Spinal cord (tissue), 10 donors: ENCODE measurements around the gene RAB41. TPM values are rescaled to one million over a fixed set of nuclear protein-coding genes. Genes with fewer than 3 reads are reported as not detected.
"Not testable (repeated sequence)": the region's sequence is repeated elsewhere in the genome, so short reads cannot be mapped to it uniquely, and the experiment has no call there.

ENCODE experiments used
- DNase-seq, 6 donors: peaks; one replicate each; pipeline versions ENCODE4 v3.0.0 to v3.0.0-alpha.2; 2013 to 2015; ENCODE audit warnings: low spot score in 6 of 6, low read depth in 4 of 6
- H3K27ac ChIP-seq: one replicate; pipeline ENCODE4 v1.5.1; 2013; ENCODE audit warnings: low read depth, low read length, control low read depth
- H3K27me3 ChIP-seq: one replicate; pipeline ENCODE4 v1.6.1; 2013; ENCODE audit warnings: low read length; ENCODE audit not compliant: control insufficient read depth, insufficient read depth
- H3K36me3 ChIP-seq: one replicate; pipeline ENCODE4 v1.6.1; 2013; ENCODE audit warnings: low read length; ENCODE audit not compliant: control insufficient read depth, insufficient read depth
- H3K4me1 ChIP-seq: one replicate; pipeline ENCODE4 v1.6.1; 2013; ENCODE audit warnings: low read length; ENCODE audit not compliant: control insufficient read depth, insufficient read depth
- H3K4me3 ChIP-seq: one replicate; pipeline ENCODE4 v1.5.1; 2013; ENCODE audit warnings: low read depth, low read length, control low read depth
- H3K9me3 ChIP-seq: one replicate; pipeline ENCODE4 v1.6.1; 2013; ENCODE audit warnings: low read length; ENCODE audit not compliant: control insufficient read depth, insufficient read depth
- WGBS: methylation state at CpG from one replicate; pipeline ENCODE4 v1.1.5; 2013; ENCODE audit warnings: missing lambda C conversion rate; ENCODE audit not compliant: insufficient coverage; 5-methylcytosine and 5-hydroxymethylcytosine counted together
- polyA plus RNA-seq, 2 donors: library from polyadenylated mRNA; unstranded; fragments of 120-200 nt; gene quantifications; one replicate each; pipeline ENCODE4 v1.2.1, GENCODE V29; 2013; ENCODE audit not compliant: insufficient read length in 2 of 2
- total RNA-seq, 2 donors: library from RNA; depleted of rRNA in 1 of 2; stranded (reverse); fragments of 120-200 nt in 1 of 2; fragments of >200 nt in 1 of 2; gene quantifications; one replicate each; pipeline versions ENCODE4 v1.2.3 to v1.2.4, GENCODE V29; 2013 to 2014
- donor health status: healthy.

The RAB41 gene
- total and polyA plus RNA-seq, 4 donors, result 1.9 to 2.2 TPM; not detected in 2

- H3K4me1 ChIP-seq, result no peaks in the 10 kb centered on the region
- no peak for DNase-seq
- no peak overlapping the region for H3K27ac ChIP-seq
- no peaks in the 10 kb centered on the region for H3K36me3 ChIP-seq
- H3K9me3 ChIP-seq, result no peaks in the 10 kb centered on the region
- H3K4me3 ChIP-seq, result no peak overlapping the region
- WGBS, result no CpG with 5 or more reads among the region's 3 CpGs
- H3K27me3 ChIP-seq, result no peaks in the 10 kb centered on the region
These were observed 27.1 kb upstream of the RAB41 start for GRCh38 chrX:70254909-70255308.

GRCh38 chrX:70255452-70255851, 26.5 kb upstream of the RAB41 start:
- no peak overlapping the region for H3K4me3 ChIP-seq
- H3K36me3 ChIP-seq, result no peaks in the 10 kb centered on the region
- H3K27me3 ChIP-seq, result no peaks in the 10 kb centered on the region
- no peak for DNase-seq
- H3K4me1 ChIP-seq, result no peaks in the 10 kb centered on the region
- H3K9me3 ChIP-seq, result no peaks in the 10 kb centered on the region
- WGBS, result no CpG with 5 or more reads among the region's 2 CpGs
- no peak overlapping the region for H3K27ac ChIP-seq

GRCh38 chrX:70257423-70258288, 24.3 kb upstream of the RAB41 start:
- Histone ChIP-seq H3K36me3 (no peaks in the 10 kb centered on the region), H3K27me3 (no peaks in the 10 kb centered on the region), H3K27ac (no peak overlapping the region), H3K4me3 (no peak overlapping the region), H3K4me1 (no peaks in the 10 kb centered on the region), H3K9me3 (no peaks in the 10 kb centered on the region)
- WGBS, result 66% methylated on average over 3 of the region's 5 CpGs
- no peak for DNase-seq

GRCh38 chrX:70260104-70260503, 21.9 kb upstream of the RAB41 start, which contains the start of gene P2RY4:
Gene P2RY4 (minus strand): TSS chrX:70260204. CDS start chrX:70259624, 580 bp downstream.
- no peaks in the 10 kb centered on the region for H3K4me1 ChIP-seq
- H3K36me3 ChIP-seq, result no peaks in the 10 kb centered on the region
- 69% methylated on average over 3 of the region's 4 CpGs for WGBS
- no peak within 1 kb of the TSS for H3K27ac ChIP-seq
- no peaks in the 10 kb centered on the region for H3K9me3 ChIP-seq
- H3K27me3 ChIP-seq, result peaks cover 4% of the 10 kb centered on the region
- no peak within 1 kb of the TSS for H3K4me3 ChIP-seq
- DNase-seq, result no peak

GRCh38 chrX:70262952-70263567, 18.9 kb upstream of the RAB41 start:
- WGBS, result 4% methylated on average over 7 of the region's 7 CpGs
- H3K36me3 ChIP-seq, result no peaks in the 10 kb centered on the region
- peak in 3 of 6 donors; percentile 5 to 82 (median 37) for DNase-seq
- H3K4me1 ChIP-seq, result no peaks in the 10 kb centered on the region
- no peak overlapping the region for H3K27ac ChIP-seq
- peaks cover 4% of the 10 kb centered on the region for H3K27me3 ChIP-seq
- H3K9me3 ChIP-seq, result no peaks in the 10 kb centered on the region
- H3K4me3 ChIP-seq, result no peak overlapping the region

GRCh38 chrX:70264784-70265183, 17.2 kb upstream of the RAB41 start:
- Histone ChIP-seq H3K4me1 (no peaks in the 10 kb centered on the region), H3K27me3 (peaks cover 4% of the 10 kb centered on the region), H3K4me3 (no peak overlapping the region), H3K27ac (no peak overlapping the region), H3K36me3 (no peaks in the 10 kb centered on the region), H3K9me3 (no peaks in the 10 kb centered on the region)
- no CpG with 5 or more reads among the region's 3 CpGs for WGBS
- DNase-seq, result no peak

GRCh38 chrX:70268034-70268433, 13.9 kb upstream of the RAB41 start, which contains the start of gene ARR3:
Gene ARR3 (plus strand): TSS chrX:70268334. CDS start chrX:70269386, 1,052 bp downstream.
- H3K27ac ChIP-seq, result no peak within 1 kb of the TSS
- H3K9me3 ChIP-seq, result no peaks in the 10 kb centered on the region
- no peak for DNase-seq
- no peaks in the 10 kb centered on the region for H3K4me1 ChIP-seq
- peaks cover 1% of the 10 kb centered on the region for H3K27me3 ChIP-seq
- no peak within 1 kb of the TSS for H3K4me3 ChIP-seq
- no peaks in the 10 kb centered on the region for H3K36me3 ChIP-seq

- H3K4me1 ChIP-seq, H3K27ac ChIP-seq, H3K9me3 ChIP-seq, H3K27me3 ChIP-seq, H3K4me3 ChIP-seq, DNase-seq, H3K36me3 ChIP-seq: not testable (repeated sequence)
- 84% methylated on average over 3 of the region's 7 CpGs for WGBS
These were observed 7.9 kb upstream of the RAB41 start for GRCh38 chrX:70274029-70274428.

- no CpG with 5 or more reads among the region's 3 CpGs for WGBS
- Histone ChIP-seq H3K4me3 (no peak overlapping the region), H3K27me3 (no peaks in the 10 kb centered on the region), H3K9me3 (no peaks in the 10 kb centered on the region), H3K27ac (no peak overlapping the region), H3K36me3 (peaks cover 4% of the 10 kb centered on the region), H3K4me1 (no peaks in the 10 kb centered on the region)
- no peak for DNase-seq
These were observed 2.9 kb upstream of the RAB41 start for GRCh38 chrX:70279081-70279480.

GRCh38 chrX:70280573-70280972, 1.4 kb upstream of the RAB41 start:
- DNase-seq, result no peak
- Histone ChIP-seq H3K27ac (no peak overlapping the region), H3K4me1 (no peaks in the 10 kb centered on the region), H3K36me3 (peaks cover 4% of the 10 kb centered on the region), H3K27me3 (no peaks in the 10 kb centered on the region), H3K4me3 (no peak overlapping the region), H3K9me3 (no peaks in the 10 kb centered on the region)
- 64% methylated on average over 3 of the region's 3 CpGs for WGBS
